GM21786 (cell line): ENCODE measurements around the gene ACSF2.

ENCODE experiments used
- ATAC-seq: cut with Tn5 transposase; IDR thresholded peaks from one replicate; pipeline ENCODE4 v1.9.1; 2021; ENCODE audit not compliant: unreplicated experiment

ACSF2 gene

GRCh38 chr17:50439008-50439407 lies 13.0 kb downstream of the ACSF2 start:
- ATAC-seq: no peak

- no peak for ATAC-seq
Observed at GRCh38 chr17:50440172-50440837, 14.3 kb downstream of the ACSF2 start.

- ATAC-seq: no peak
Observed at GRCh38 chr17:50440838-50441829, 15.1 kb downstream of the ACSF2 start.

GRCh38 chr17:50443505-50443974 lies 17.5 kb downstream of the ACSF2 start:
- no peak for ATAC-seq

- ATAC-seq: no peak
Observed at GRCh38 chr17:50444841-50445715, 19.1 kb downstream of the ACSF2 start.

GRCh38 chr17:50445730-50446325 lies 19.8 kb downstream of the ACSF2 start:
- ATAC-seq: no peak

GRCh38 chr17:50447870-50448595 lies 22.0 kb downstream of the ACSF2 start:
- ATAC-seq: no peak

- ATAC-seq: no peak
Observed at GRCh38 chr17:50448643-50449042, 22.6 kb downstream of the ACSF2 start.

- no peak for ATAC-seq
Observed at GRCh38 chr17:50451943-50452629, 26.1 kb downstream of the ACSF2 start.

GRCh38 chr17:50452630-50453300 lies 26.7 kb downstream of the ACSF2 start:
- no peak for ATAC-seq

GRCh38 chr17:50453901-50454300 lies 27.9 kb downstream of the ACSF2 start:
- ATAC-seq: no peak

- ATAC-seq: no peak
Observed at GRCh38 chr17:50457621-50458020, 31.6 kb downstream of the ACSF2 start.

GRCh38 chr17:50458270-50458669 lies 32.3 kb downstream of the ACSF2 start:
- ATAC-seq: no peak

- ATAC-seq: no peak
Observed at GRCh38 chr17:50458701-50459676, 33.0 kb downstream of the ACSF2 start.

- no peak for ATAC-seq
Observed at GRCh38 chr17:50459756-50460155, 33.7 kb downstream of the ACSF2 start.

GRCh38 chr17:50460831-50461526 lies 35.0 kb downstream of the ACSF2 start:
- no peak for ATAC-seq

- no peak for ATAC-seq
Observed at GRCh38 chr17:50461550-50462132, 35.6 kb downstream of the ACSF2 start.
